ENCODE results near the gene REG3G. TPM values are rescaled to one million over a fixed set of nuclear protein-coding genes. Genes with fewer than 3 reads are reported as not detected.

Gene REG3G
- total RNA-seq, result under 1 TPM in 2 of 6 donors, not detected in 4; 0.52 to 0.61 TPM

GRCh38 chr2:79025421-79025820 is at the start of gene REG3G:
Gene REG3G (plus strand): TSS chr2:79025702. CDS start chr2:79026094, 392 bp downstream.
- TF ChIP-seq POLR2A (IDR thresholded peaks at IDR 0.05) (no peak), EP300 (IDR thresholded peaks at IDR 0.05) (no peak), CTCF (IDR thresholded peaks at IDR 0.05) (no peak), POLR2AphosphoS5 (IDR thresholded peaks at IDR 0.05) (no peak)
- ATAC-seq (ENCODE audit: low FRiP score in 2 of 2) (no peak), DNase-seq (no peak)
- Histone ChIP-seq H3K4me1 (no peaks in the 10 kb centered on the region), H3K27ac (no peak within 1 kb of the TSS), H3K27me3 (no peaks in the 10 kb centered on the region), H3K9me3 (no peaks in the 10 kb centered on the region), H3K36me3 (no peaks in the 10 kb centered on the region), H3K4me3 (no peak within 1 kb of the TSS)
- WGBS, 2 donors, result 45 to 50% methylated on average over 3 of the region's 3 CpGs

DNA sequence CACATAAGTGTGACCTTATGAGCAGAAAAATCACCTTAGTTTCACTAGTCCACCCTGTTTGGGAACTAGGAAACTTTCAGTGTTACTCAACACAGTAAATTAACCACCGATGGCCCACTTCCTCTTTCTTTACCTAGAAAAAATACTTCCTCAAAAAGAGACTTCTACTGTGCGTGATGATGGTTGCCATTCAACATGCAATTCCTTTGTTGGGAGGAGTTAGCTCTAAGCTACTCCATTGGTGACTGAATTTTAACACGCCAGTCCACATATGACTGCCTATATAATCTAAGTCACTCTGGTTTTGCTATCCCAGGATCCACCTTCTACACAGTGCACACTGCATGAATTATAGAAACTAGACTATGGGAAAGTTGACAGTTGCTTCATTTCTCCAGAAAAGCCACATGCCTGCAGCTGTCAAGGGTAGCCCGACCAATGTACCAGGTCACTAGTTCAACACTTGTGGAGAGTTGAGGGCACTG is 47.8 kb upstream of the REG3G start:
- Histone ChIP-seq H3K9me3 (no peaks in the 10 kb centered on the region), H3K36me3 (no peaks in the 10 kb centered on the region), H3K4me1 (no peaks in the 10 kb centered on the region), H3K27ac (no peak overlapping the region), H3K27me3 (no peaks in the 10 kb centered on the region), H3K4me3 (no peak overlapping the region)
- DNase-seq (no peak), ATAC-seq (ENCODE audit: low FRiP score in 2 of 2) (peak in 1 of 2 donors; percentile 66)
- WGBS, 2 donors, result 54 to 68% methylated on average over 4 of the region's 4 CpGs
- TF ChIP-seq EP300 (IDR thresholded peaks at IDR 0.05), result no peak
- no peak for TF ChIP-seq POLR2A (IDR thresholded peaks at IDR 0.05)
- TF ChIP-seq CTCF (IDR thresholded peaks at IDR 0.05), result no peak

GRCh38 chr2:78978340-78978739 is 47.2 kb upstream of the REG3G start:
- H3K36me3 ChIP-seq, result no peaks in the 10 kb centered on the region
- DNase-seq, result no peak

GRCh38 chr2:78979380-78980151 is 45.9 kb upstream of the REG3G start:
- no peaks in the 10 kb centered on the region for H3K36me3 ChIP-seq
- no peaks in the 10 kb centered on the region for H3K27me3 ChIP-seq
- no peaks in the 10 kb centered on the region for H3K9me3 ChIP-seq
- ATAC-seq (ENCODE audit: low FRiP score in 2 of 2) (no peak), DNase-seq (peak in 1 of 2 donors; percentile 26)
- no peak for TF ChIP-seq EP300 (IDR thresholded peaks at IDR 0.05)
- TF ChIP-seq CTCF (IDR thresholded peaks at IDR 0.05), result peak in 5 of 6 experiments; percentile 20 to 34 (median 31)
- no peak overlapping the region for H3K27ac ChIP-seq
- H3K4me3 ChIP-seq, result no peak overlapping the region
- H3K4me1 ChIP-seq, result no peaks in the 10 kb centered on the region
- 40 to 41% methylated on average over 9 of the region's 9 CpGs for WGBS, 2 donors

More at GRCh38 chr2:78978340-78978739, 47.2 kb upstream of the REG3G start:
- ATAC-seq (ENCODE audit: low FRiP score in 2 of 2), result no peak
- no peaks in the 10 kb centered on the region for H3K27me3 ChIP-seq
- no peak overlapping the region for H3K27ac ChIP-seq
- H3K4me3 ChIP-seq, result no peak overlapping the region
- no peak for TF ChIP-seq POLR2A (IDR thresholded peaks at IDR 0.05)
- no peak for TF ChIP-seq POLR2AphosphoS5 (IDR thresholded peaks at IDR 0.05)
- TF ChIP-seq CTCF (IDR thresholded peaks at IDR 0.05), result no peak
- TF ChIP-seq EP300 (IDR thresholded peaks at IDR 0.05), result no peak
- H3K4me1 ChIP-seq, result no peaks in the 10 kb centered on the region
- H3K9me3 ChIP-seq, result no peaks in the 10 kb centered on the region

DNA sequence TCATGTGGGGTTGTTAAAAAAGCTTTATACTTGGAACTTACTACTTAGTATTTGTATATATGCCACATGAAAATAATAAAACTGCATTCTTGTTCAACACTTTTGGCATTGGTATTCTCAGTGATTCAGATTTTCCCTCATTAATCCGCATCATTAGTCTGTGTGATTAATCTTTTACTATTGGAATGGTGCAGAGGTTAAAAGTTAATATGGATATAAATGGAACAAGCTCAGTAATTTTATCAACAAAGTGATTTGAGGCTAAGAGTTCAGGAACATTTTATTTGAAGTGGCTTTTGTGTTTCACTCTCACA is 45.4 kb upstream of the REG3G start:
- WGBS, 2 donors, result 74 to 88% methylated on average over 1 of the region's 1 CpG
- no peaks in the 10 kb centered on the region for H3K4me1 ChIP-seq

More for the DNA sequence above, 45.4 kb upstream of the REG3G start:
- Histone ChIP-seq H3K27me3 (no peaks in the 10 kb centered on the region), H3K27ac (no peak overlapping the region), H3K36me3 (no peaks in the 10 kb centered on the region), H3K9me3 (no peaks in the 10 kb centered on the region), H3K4me3 (no peak overlapping the region)
- DNase-seq (no peak), ATAC-seq (ENCODE audit: low FRiP score in 2 of 2) (no peak)
- no peak for TF ChIP-seq EP300 (IDR thresholded peaks at IDR 0.05)
